IPS-20b (cell line): ENCODE data around the gene LPP.

ENCODE experiments used
- H3K27ac ChIP-seq: one replicate; pipeline ENCODE4 v1.5.1; 2013; ENCODE audit warnings: low read length
- H3K27me3 ChIP-seq: 2 replicates; pipeline ENCODE4 v1.6.1; 2013; ENCODE audit warnings: mild to moderate bottlenecking, low read length, inconsistent platforms; ENCODE audit not compliant: insufficient read depth
- H3K36me3 ChIP-seq: 2 replicates; pipeline ENCODE4 v1.6.1; 2013; ENCODE audit warnings: low read depth, mild to moderate bottlenecking, inconsistent platforms, low read length, moderate library complexity; ENCODE audit not compliant: insufficient read depth
- H3K4me1 ChIP-seq: 2 replicates; pipeline ENCODE4 v1.6.1; 2013; ENCODE audit warnings: mild to moderate bottlenecking, control low read depth, inconsistent platforms, low read length, moderate library complexity; ENCODE audit not compliant: insufficient read depth
- H3K4me3 ChIP-seq: 2 replicates; pipeline ENCODE4 v1.5.1; 2013; ENCODE audit warnings: mild to moderate bottlenecking, low read length, inconsistent platforms
- H3K9ac ChIP-seq: 2 replicates; pipeline ENCODE4 v1.6.1; 2013; ENCODE audit warnings: low read depth, mild to moderate bottlenecking, inconsistent platforms, low read length, moderate library complexity
- H3K9me3 ChIP-seq: 2 replicates; pipeline ENCODE4 v1.6.1; 2013; ENCODE audit warnings: mild to moderate bottlenecking, low read depth, low read length, inconsistent platforms; ENCODE audit not compliant: insufficient read depth

LPP gene

DNA sequence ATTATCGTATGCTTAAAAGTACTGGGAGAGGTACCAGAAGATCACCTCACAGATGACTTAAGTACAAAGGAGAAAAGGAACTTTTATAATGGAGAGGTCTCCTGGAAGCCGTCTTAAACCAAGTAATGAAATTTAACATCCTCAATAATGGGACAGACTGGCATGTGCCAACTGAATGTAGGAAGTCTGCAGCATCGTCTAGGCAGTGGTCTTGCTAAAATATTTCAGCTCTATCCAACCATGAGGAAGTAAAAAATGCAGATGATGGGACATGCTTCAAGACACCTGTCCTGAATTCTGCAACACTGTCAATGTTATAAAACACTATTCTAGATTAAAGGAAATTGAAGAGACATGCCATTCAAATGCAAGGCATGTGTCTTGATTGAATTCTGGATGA is 559.0 kb downstream of the LPP start:
- no peaks in the 10 kb centered on the region for H3K27me3 ChIP-seq
- no peaks in the 10 kb centered on the region for H3K9me3 ChIP-seq
- H3K36me3 ChIP-seq = no peaks in the 10 kb centered on the region
- no peaks in the 10 kb centered on the region for H3K4me1 ChIP-seq
- no peak overlapping the region for H3K4me3 ChIP-seq
- no peak overlapping the region for H3K27ac ChIP-seq
- H3K9ac ChIP-seq = no peak overlapping the region

DNA sequence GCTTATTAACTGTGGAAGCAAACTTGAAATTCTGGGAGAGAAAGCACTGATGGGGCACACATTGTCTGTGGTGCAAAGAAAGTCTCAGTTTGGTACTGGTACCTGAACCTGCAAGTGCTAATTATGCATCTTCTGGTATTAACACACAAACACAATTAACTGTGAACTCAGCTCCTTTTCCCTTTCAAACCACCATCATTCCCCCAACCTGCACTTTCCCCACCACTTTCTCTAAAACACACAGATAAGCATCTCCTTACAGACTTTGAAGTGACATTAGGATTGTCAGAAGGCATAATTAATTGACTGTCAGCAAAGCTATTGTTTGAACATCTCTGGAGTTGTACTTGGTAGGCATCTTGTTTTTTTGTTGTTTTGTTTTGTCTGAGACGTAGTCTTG is 565.6 kb downstream of the LPP start:
- no peaks in the 10 kb centered on the region for H3K9me3 ChIP-seq
- no peak overlapping the region for H3K4me3 ChIP-seq
- H3K9ac ChIP-seq = no peak overlapping the region
- no peak overlapping the region for H3K27ac ChIP-seq
- H3K36me3 ChIP-seq = no peaks in the 10 kb centered on the region
- H3K27me3 ChIP-seq = no peaks in the 10 kb centered on the region
- no peaks in the 10 kb centered on the region for H3K4me1 ChIP-seq

DNA sequence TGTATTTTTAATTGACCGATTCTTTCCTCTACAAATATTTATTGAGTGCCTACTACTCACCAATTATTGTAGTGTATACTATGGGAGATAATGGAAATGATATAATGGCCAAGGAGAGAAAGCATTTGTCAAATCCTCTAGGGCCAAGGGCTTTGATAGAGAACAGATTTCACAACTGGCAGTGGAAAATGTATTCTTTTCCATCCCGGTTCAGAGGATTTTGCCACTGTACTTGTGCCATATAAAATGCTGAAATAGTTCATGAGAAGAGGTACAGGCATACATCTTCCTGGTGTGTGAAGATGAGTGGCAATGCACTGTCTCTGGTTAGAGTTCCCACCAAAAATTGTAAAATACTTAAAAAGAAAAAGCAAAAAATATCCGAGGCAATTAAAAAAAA is 566.3 kb downstream of the LPP start:
- H3K9me3 ChIP-seq = no peaks in the 10 kb centered on the region
- no peaks in the 10 kb centered on the region for H3K27me3 ChIP-seq
- H3K36me3 ChIP-seq = no peaks in the 10 kb centered on the region
- no peaks in the 10 kb centered on the region for H3K4me1 ChIP-seq
- no peak overlapping the region for H3K9ac ChIP-seq
- H3K27ac ChIP-seq = no peak overlapping the region
- H3K4me3 ChIP-seq = no peak overlapping the region

DNA sequence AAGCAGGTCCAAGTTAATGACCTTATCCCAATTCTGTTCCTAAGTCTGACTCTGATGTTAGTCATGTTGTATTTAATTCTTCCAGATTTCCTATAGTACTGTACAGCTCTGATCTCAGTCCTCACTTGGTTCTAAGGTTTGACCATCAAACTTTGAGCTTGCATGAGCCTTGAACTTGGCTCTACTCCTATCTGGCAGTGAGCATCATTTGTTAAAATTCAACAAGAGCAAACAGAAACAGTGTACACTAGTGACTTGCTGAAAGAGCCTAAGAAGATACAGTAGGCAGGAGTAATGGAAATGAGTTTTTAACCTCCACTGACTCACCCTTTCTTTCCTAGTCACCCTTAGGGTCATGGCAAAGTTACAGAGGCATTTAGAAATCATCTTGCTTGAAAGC is 566.7 kb downstream of the LPP start:
- Histone ChIP-seq H3K4me3 (no peak overlapping the region), H3K27me3 (no peaks in the 10 kb centered on the region), H3K4me1 (no peaks in the 10 kb centered on the region), H3K9me3 (no peaks in the 10 kb centered on the region), H3K36me3 (no peaks in the 10 kb centered on the region), H3K27ac (no peak overlapping the region), H3K9ac (no peak overlapping the region)

DNA sequence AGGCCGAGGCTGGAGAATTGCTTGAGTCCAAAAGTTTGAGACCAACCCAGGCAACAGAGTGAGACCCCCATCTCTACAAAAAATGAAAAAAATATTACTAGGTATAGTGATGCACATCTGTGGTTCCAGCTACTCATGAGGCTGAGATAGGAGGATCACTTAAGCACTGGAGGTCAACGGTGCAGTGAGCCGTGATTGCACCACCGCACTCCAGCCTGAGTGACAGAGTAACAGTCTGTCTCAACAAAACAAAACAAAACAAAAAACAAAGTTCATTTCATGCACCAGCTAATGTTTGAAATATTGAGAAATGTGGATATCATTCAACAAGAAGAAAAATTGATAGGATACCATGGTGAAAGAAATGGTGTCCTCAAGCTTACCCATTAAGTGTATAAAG is 567.4 kb downstream of the LPP start:
- no peaks in the 10 kb centered on the region for H3K27me3 ChIP-seq

DNA sequence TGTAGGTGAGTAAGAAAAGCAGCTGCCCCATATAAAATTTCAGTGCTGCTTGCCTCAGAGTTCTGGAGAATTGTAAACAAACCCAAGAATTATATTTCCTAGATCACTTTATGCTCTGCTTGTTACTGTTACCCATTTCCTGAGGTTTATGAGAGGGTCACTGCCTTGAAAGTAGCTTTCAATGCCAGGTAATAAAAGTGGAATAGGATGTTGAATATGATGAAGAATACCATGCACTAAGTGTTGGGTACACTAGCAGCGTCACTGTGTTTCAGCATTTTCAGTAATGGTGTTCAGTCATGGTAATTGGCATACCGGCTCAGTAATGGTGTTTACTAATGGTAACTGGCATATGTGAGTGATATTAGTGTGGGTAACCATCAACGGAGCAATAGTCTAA is 568.0 kb downstream of the LPP start:
- H3K4me3 ChIP-seq = no peak overlapping the region
- no peak overlapping the region for H3K27ac ChIP-seq
- no peak overlapping the region for H3K9ac ChIP-seq
- no peaks in the 10 kb centered on the region for H3K27me3 ChIP-seq
- H3K36me3 ChIP-seq = no peaks in the 10 kb centered on the region
- H3K4me1 ChIP-seq = no peaks in the 10 kb centered on the region
- no peaks in the 10 kb centered on the region for H3K9me3 ChIP-seq

More for the DNA sequence above, 567.4 kb downstream of the LPP start:
- Histone ChIP-seq H3K4me1 (no peaks in the 10 kb centered on the region), H3K27ac (no peak overlapping the region), H3K9me3 (no peaks in the 10 kb centered on the region), H3K9ac (no peak overlapping the region), H3K36me3 (no peaks in the 10 kb centered on the region), H3K4me3 (no peak overlapping the region)

DNA sequence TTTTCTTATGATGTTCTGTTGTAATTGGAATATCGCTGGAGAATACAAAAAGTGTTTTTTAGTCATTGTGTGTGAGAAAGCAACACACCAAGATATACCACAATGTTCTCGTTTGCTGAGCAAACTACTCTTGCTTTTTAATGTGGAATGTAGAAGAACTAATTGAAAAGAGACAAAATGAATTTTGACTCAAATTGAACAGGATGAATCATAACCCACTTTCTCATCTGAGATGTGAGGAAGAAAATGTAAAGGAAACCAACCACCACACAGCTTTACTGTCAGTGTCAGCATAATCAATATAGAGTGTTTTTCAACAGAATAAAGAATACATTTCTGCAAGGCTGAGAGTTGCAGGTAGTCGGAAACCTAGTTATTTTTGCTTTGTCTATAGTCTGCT is 569.0 kb downstream of the LPP start:
- Histone ChIP-seq H3K27me3 (no peaks in the 10 kb centered on the region), H3K27ac (no peak overlapping the region), H3K36me3 (no peaks in the 10 kb centered on the region), H3K9ac (no peak overlapping the region), H3K4me1 (no peaks in the 10 kb centered on the region), H3K4me3 (no peak overlapping the region), H3K9me3 (no peaks in the 10 kb centered on the region)

DNA sequence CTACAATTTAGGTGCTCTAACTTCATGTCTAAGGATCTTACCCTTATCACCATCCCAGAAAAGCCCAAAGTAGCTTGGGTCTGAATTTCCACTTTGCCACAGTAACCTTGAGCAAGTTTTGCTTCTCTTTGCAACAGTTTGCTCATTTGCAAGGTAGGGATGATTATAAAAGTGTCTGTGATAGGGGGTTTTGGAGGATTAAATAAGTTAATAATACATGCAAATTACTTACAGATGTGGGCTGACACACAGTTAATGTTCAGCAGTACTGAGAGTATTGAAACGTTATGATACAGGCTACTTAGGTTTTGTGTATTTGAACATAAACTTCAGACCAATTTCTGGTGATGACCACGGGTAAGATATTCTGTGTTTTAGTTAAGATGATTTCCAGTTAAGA is 573.1 kb downstream of the LPP start:
- Histone ChIP-seq H3K9me3 (no peaks in the 10 kb centered on the region), H3K36me3 (no peaks in the 10 kb centered on the region), H3K27me3 (no peaks in the 10 kb centered on the region), H3K4me1 (no peaks in the 10 kb centered on the region), H3K27ac (no peak overlapping the region), H3K4me3 (no peak overlapping the region), H3K9ac (no peak overlapping the region)

DNA sequence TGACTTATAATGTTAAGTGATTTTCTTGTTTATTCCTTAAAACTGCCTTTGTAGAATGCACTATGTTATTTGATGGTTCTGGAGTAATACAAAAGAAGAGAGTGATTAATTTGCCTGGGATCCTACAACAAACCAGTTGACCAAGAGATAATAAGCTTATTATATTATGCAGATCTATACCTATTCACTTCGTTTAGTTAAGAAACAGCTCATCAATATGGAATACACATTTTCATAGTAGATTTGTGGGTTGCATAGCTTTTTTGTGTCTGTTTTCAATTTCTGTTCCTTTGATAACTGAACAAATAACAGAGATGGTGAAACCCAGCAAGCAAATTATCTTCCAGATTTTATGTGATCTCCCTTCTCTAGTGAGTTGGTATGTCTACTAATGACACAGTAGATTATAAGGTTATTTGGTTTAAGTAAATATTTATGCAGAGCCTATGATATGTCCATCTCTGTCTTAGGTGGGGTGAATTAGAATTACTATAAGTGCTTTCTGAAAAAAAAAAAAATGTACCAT is 574.5 kb downstream of the LPP start:
- H3K36me3 ChIP-seq = no peaks in the 10 kb centered on the region
- no peaks in the 10 kb centered on the region for H3K27me3 ChIP-seq
- no peak overlapping the region for H3K9ac ChIP-seq
- no peak overlapping the region for H3K4me3 ChIP-seq
- no peaks in the 10 kb centered on the region for H3K9me3 ChIP-seq
- H3K4me1 ChIP-seq = no peaks in the 10 kb centered on the region
- no peak overlapping the region for H3K27ac ChIP-seq

DNA sequence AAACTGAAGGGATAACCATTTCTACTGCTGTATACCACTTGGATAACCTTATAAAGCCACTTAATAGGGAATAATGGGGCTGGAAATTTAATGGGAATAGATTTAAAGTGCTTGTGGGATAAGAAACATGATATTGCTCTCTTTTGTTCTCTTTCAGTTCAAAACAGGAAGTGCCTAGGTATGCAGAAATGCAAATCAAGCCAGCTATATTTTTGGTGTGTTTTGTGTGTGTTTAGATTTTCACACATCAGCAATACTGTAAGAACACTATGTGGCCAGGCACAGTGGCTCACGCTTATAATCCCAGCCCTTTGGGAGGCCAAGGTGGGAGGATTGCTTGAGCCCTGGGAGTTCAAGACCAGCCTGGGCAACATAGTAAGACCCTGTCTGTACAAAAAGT is 575.5 kb downstream of the LPP start:
- Histone ChIP-seq H3K9ac (no peak overlapping the region), H3K4me3 (no peak overlapping the region), H3K27me3 (no peaks in the 10 kb centered on the region), H3K36me3 (no peaks in the 10 kb centered on the region), H3K4me1 (no peaks in the 10 kb centered on the region), H3K27ac (no peak overlapping the region), H3K9me3 (no peaks in the 10 kb centered on the region)

DNA sequence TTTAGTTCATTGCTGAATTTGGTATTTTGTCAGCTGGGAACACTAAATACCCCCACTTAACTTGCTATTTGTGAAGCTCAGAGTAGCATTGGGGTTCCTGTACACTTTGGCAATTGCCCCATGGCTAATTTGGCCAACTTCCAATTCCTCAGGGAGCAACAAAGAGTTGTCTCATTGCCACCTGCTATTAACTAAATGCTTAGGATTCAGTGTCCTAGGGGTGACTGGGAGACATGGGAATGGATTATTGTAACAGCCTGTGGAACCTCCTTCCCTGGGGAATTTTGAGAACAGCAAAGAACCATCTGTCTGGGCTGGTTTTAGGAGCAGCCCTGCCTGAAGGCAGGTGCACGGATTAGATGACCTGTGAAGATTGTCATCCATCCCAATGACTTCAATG is 580.4 kb downstream of the LPP start:
- Histone ChIP-seq H3K4me3 (no peak overlapping the region), H3K36me3 (no peaks in the 10 kb centered on the region), H3K27me3 (no peaks in the 10 kb centered on the region)

DNA sequence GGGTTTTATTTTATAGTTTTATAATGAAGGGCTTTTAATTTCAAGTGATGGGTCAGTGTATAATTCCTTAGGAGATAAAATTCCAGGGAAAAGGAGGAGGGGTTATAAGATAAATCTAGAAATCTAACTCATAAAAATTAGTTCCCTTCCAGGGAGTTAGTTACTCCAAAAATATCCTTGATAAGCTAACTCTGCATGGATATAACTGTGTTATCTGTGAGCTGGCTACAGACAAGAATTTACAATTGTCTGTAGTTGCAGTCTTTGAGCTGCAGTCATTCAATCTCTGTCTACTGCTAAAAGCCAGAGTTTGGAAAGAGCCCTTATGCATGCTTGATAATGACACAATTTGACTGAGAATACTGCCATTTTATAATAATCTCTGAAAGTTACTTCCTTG is 585.6 kb downstream of the LPP start:
- no peaks in the 10 kb centered on the region for H3K36me3 ChIP-seq
- H3K27ac ChIP-seq = no peak overlapping the region
- H3K27me3 ChIP-seq = no peaks in the 10 kb centered on the region
- no peak overlapping the region for H3K9ac ChIP-seq
- H3K4me1 ChIP-seq = no peaks in the 10 kb centered on the region
- no peaks in the 10 kb centered on the region for H3K9me3 ChIP-seq
- H3K4me3 ChIP-seq = no peak overlapping the region

More for the DNA sequence above, 580.4 kb downstream of the LPP start:
- no peaks in the 10 kb centered on the region for H3K9me3 ChIP-seq
- H3K4me1 ChIP-seq = no peaks in the 10 kb centered on the region
- no peak overlapping the region for H3K9ac ChIP-seq
- no peak overlapping the region for H3K27ac ChIP-seq

DNA sequence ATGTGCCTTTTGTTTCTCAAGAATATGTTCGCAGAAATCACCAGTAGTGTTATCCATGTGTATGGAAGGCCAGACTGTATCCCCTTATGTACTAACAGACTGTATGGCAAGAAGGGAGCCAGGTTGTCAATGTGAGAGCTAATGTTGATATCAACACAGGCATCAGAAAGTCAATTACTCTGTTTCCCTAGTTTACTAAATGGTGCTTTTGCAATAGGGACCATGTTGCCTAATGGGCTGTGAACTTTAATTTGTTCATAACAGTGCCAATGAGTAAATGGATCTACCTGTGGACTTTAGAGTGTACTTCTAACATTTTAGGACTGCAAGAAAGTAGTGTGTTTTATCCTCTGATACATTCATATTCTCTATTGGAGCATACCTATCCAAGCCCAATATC is 586.1 kb downstream of the LPP start:
- Histone ChIP-seq H3K27ac (no peak overlapping the region), H3K36me3 (no peaks in the 10 kb centered on the region), H3K4me3 (no peak overlapping the region), H3K9ac (no peak overlapping the region), H3K9me3 (no peaks in the 10 kb centered on the region), H3K4me1 (no peaks in the 10 kb centered on the region), H3K27me3 (no peaks in the 10 kb centered on the region)
